ENCODE results near the gene KCNIP1.

DNA sequence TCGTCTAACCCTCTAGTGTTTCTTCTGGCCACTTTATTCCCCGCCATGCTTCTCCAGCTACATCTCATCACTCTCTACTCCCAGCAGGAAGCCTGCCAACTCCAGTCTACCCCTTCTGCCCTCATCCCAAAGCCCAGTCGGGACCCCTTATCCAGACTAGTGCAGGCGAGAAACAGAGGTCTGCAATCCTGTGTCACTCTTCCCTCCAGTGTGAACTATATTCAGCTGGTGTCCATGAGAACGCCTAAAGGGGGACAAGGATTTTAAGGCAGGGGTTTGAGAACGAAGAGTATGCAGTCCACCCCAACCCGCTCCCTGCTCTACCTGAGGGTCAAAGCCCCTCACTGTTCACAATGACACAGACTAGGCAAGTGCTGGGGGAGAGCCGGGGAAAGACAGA, 238.0 kb downstream of the KCNIP1 start:
- TF ChIP-seq CTCF (IDR thresholded peaks at IDR 0.05): no peak
- no peak for TF ChIP-seq POLR2AphosphoS5 (IDR thresholded peaks at IDR 0.05)
